Vagina (tissue), 2 donors: Measurements from ENCODE around the gene UBE2E2.

Source experiments
- CTCF ChIP-seq, 3 experiments: fragments of 450-650 bp in 2 of 3; fragments of 200-600 bp in 1 of 3; sonication (generic) in 1 of 3; IDR thresholded peaks; one replicate each; pipeline ENCODE4 v1.5.1; 2017 to 2019; ENCODE audit warnings: antibody characterized with exemption in 3 of 3, mild to moderate bottlenecking in 2 of 3, moderate library complexity in 2 of 3
- POLR2A ChIP-seq, 2 donors: fragments of 450-650 bp; IDR thresholded peaks; one replicate each; pipeline ENCODE4 v1.6.1; 2017; ENCODE audit warnings: antibody characterized with exemption in 2 of 2, mild to moderate bottlenecking in 2 of 2, moderate library complexity in 2 of 2
- POLR2AphosphoS5 ChIP-seq, 2 donors: sonication (generic); formaldehyde crosslinking; IDR thresholded peaks; one replicate each; pipeline ENCODE4 v1.9.0; 2017; ENCODE audit warnings: antibody characterized with exemption in 2 of 2, mild to moderate bottlenecking in 2 of 2, low read depth in 1 of 2; ENCODE audit not compliant: insufficient read depth in 1 of 2

- TF ChIP-seq CTCF (IDR thresholded peaks at IDR 0.05) (no peak), POLR2A (IDR thresholded peaks at IDR 0.05) (no peak), POLR2AphosphoS5 (IDR thresholded peaks at IDR 0.05; ENCODE audit: insufficient read depth in 1 of 2, low read depth in 1 of 2) (no peak)
These were observed 411.9 kb downstream of the UBE2E2 start for GRCh38 chr3:23615068-23615467.
